Brain pericyte (primary cell): ENCODE results near the gene MOB3B.

Source experiments
- DNase-seq: peaks from one replicate; pipeline ENCODE4 v3.0.0-alpha.2; 2012; ENCODE audit warnings: low read depth, low spot score

Gene MOB3B

DNA sequence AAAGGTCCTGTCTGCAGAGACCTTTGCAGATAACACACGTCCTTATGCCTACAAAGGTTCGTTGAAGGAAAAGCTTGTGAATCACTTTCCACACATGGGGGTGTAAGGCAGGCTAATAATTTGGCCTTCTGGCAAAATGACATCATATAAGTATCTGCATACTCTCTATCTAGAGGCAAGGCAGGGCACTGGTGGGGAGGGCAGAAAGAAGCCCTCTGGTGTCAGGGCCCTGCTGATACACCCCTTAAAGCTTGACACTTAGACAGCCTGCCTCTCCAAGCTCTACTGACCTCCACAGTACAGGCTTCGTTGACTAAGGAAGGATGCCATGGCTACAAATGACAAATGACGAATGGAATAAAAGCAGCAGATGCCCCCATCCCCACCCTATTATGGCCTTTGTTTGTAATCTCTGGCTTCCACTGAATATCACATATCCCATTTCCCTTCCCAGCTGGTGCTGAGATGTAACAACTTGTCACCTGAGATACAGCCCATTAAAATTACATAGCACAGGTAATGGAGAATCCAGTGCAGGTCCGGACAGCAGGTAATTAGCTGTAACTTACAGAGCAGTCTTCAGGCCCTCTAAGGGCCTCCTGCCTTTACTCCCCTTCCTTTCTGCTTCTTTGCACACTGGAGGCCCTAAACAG is 82.5 kb downstream of the MOB3B start:
- DNase-seq: no peak

DNA sequence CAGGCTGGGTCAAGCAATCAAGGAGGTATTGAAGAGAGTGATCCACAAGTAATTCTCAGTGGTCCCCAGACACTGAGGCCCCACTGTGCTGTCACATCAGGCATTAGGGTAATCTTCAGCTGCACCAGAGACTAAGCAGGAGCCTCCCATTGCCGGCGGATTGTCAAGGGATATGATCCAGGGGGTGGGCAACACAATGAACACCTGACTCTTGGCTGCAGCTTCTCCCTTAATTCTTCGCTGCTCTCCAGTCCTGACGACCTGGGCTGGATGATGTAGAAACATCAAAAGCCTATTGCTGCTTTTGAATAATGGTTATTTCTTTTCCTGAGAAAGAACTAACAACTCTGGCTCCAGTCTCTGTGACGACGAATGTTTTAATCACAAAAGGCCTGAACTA is 83.9 kb downstream of the MOB3B start:
- DNase-seq: no peak

DNA sequence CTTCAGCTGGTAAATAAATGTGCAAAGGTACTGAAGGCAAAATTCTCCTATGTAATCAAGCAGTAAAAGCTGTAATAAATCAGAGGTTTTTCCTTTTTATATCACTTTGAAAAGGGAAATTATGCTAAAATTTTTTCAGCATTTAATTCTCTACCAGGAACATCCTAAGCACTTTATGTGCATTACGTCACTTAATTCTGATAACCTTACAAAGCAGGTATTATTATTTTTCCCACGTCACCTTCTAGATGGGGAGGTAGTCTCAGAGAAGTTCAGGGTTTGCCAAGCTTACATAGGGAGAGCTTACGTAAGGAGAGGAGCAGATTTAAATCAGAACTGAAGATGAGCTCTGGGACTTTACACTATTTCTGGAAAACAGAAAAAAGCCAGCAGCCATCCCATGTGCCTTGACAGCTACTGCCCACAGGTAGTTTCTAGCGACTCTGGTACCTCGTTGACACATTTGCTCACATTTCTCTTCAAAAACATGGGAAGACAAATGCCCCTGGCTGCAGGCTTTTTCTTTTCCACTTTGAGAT is 84.5 kb downstream of the MOB3B start:
- DNase-seq: no peak

DNA sequence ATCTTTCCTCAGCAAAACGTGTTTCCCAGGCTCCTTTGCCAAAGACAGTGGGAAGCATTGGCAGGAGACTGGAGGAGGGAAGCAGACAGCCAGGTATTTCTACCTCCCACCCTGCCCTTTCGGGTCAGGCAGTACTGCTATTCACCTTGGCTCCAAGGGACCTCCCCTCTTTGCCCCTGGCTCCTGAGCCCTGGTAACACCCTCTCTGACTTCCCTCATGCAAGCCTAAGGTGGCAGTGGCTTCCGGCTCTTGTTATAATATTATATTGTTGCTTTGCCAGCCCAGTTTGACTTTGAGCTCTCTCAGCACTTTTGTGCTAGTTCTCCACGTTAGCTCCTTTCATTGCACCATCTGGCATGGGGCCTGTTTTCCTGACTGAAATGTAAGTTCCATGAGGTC is 87.2 kb downstream of the MOB3B start:
- no peak for DNase-seq

DNA sequence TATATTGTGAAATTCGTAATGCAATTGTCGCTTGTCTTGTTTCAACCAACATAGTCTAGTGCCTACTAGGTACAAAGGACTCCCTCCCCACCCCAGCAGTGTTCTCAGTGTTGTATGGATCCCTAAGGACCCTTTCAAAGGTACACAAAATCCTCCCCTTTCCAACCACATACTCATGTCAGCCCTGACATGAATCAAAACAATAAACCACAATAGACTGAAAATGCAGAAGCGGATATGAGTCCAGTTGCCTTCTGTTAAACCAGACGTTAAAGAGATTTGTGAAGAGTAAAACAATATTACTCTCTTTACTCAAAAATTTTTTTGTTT is 87.9 kb downstream of the MOB3B start:
- DNase-seq: no peak

DNA sequence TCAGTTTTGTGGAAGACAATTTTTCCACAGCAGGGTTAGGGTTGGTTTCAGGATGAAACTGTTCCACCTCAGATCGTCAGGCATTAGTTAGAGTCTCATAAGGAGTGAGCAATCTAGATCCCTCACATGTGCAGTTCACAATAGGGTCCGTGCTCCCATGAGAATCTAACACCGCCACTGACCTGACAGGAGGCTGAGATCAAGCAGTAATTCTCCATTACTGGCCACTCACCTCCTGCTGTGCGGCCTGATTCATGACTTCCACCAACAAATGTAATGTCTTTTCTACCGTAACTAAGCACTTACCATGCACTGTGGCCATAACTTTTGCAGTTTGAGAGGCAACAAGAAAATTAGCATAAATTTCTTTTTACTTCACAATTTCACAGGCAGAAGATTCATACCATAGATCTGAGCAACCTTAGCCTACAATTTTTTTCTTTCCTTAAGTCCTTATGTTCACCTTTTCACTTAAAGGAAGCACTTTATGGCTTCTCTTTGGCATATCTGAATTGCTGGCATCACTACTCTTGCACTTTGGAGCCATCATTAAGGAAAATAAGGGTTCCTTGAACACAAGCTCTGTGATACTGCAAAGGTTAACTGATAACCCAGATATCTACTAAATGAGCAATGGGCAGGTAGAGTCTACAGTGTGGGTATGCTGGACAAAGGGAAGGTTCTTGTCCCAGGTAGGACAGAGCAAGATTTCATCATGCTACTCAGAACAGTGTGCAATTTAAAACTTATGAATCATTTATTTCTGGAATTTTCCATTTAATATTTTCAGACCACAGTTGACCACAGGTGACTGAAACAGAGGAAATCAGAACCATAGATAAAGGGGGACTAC is 88.5 kb downstream of the MOB3B start:
- DNase-seq: no peak

DNA sequence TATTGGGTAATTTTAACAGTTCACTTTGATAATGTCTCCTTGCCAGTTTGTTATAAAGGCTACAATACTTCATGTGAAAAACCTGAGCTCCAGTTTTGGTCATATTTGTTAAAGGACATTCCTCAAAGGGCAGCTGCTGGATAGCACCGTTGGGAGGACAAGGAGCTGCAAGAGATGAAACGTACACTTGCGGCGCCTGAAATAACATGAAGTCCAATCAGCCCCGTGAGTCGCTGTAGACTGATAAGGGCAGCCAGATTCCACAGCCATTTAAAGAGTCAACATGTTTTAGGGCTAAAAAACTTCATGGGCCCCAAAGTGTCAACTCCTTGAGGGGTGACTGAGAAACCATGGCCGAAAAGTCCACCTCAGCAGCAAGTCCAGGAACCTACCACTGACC is 91.1 kb downstream of the MOB3B start:
- no peak for DNase-seq

DNA sequence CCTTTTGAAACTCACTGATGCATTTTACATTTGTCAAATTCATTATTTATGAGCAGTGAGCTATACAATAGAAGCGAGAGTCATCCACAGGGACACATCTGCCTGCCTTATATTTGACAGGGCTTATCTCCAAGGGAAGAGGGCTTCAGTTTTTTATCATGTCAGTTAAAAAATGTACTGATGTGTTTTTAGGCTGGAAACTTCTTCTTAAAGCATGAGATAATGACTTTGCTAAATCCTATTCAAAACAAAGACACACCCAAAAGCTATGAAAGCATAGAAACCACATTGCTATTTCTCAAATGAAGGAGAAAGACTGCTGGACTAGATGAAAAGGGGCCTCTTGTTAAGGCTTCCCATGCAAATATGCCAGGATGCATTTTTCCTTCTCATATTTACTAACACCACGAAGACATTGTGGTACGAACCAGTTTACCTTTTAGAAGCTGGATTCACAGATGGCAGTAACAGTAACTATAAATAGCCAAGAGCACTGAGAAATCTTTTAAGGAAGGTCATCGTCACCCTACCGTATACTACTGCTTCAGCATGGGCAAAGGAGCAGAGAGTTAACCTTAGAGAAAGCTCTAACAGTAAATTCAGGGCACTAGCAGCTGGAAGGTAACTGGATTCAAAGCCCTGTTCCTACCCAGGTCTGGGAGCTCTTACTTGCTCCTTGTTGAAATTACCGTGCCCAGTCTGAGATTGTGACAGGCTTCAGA is 91.8 kb downstream of the MOB3B start:
- no peak for DNase-seq

DNA sequence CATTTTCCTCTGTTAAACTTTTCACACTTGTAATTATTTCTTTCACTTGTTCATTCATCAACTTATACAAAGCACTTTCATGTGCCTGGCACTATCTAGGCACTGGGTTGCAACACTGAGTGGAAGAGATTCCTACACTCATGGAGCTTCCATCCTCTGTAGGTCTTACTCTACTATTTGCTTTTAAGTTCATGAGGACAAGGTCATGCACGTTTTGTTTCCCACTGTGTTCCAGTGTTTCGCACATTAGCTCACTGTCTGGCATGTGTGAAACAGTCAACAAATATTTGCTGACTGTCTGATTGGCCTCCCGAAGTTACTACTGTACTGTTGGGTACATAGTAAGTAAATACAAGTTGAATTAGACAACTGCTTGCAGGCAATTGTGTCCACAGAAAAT is 93.4 kb downstream of the MOB3B start:
- DNase-seq: no peak

DNA sequence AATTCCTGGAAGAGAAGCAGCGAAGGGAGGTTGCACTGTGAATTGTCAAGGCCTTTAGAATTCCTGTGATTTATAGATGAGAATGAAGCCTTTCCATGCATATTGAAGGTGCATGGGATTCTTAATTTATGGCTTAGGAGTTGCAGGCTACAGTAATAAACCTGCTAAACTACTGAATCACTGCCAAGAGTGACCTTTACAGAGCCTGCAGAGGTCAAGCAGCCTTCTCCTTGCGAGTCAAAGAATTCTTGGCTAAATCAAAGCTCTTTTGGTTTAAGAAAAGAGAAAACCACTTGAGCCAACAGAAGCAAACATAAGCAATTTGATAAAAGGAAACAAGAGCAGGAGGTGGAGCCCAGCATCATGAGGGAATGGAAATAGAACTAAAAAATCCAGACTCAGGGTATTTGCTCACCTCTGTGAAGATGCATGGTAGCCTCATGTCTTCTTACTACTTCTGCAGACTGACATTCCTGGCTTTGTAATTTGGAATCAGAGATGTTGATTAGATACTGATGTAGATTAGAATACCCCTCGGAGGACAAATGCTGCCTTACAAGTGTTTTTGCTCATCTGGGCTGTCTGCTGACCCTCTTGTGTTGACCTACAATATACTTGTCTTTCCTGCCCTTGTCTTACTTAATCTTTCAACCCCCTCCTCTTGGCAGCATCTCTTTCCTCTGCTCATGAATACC is 95.8 kb downstream of the MOB3B start:
- DNase-seq: no peak

DNA sequence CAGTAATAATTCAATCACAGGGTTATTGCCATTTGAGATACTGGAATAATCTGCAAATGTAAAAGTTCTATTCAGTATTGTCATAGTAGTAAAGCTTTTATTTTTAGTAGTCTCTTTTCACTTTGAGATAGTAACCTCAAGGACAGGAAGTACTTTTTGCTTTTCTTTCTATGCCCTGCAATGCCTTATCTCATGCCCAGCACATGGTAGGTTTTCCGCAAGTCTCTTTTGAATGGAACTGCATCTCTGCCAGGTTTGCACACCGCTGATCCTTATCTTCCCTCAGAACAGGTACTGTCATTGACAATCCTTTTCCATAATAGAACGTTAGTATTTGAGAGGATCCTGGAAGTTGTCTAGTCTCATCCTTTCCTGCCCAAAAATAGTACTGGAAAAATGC is 97.3 kb downstream of the MOB3B start:
- no peak for DNase-seq

DNA sequence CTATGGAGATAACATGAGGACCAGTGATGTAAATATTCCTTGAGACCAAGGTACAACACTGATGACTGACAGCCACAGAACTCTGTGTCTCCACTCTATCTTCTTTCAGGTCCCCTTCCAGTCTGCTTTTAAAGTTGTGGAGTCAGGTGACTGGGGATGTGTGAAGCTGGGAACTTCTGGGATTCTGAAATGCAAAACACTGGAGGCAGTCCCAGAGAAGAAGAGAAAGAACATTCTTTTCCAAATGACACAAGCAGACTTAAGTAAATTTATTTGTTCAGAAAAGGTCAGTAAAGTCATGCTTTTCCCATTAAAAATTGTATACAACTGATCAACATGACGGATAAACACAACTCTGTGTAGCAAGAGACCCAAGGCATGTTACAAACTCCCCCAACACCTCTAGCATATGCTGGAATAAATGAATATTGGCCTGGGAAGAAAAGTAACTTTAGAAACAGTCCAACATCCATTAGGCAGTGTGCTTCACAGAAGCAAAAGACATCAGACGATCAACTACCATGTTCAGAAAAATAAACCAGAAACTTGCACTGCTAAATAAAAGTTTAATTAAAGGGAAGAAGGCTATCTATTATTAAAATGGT is 98.0 kb downstream of the MOB3B start:
- DNase-seq: no peak

DNA sequence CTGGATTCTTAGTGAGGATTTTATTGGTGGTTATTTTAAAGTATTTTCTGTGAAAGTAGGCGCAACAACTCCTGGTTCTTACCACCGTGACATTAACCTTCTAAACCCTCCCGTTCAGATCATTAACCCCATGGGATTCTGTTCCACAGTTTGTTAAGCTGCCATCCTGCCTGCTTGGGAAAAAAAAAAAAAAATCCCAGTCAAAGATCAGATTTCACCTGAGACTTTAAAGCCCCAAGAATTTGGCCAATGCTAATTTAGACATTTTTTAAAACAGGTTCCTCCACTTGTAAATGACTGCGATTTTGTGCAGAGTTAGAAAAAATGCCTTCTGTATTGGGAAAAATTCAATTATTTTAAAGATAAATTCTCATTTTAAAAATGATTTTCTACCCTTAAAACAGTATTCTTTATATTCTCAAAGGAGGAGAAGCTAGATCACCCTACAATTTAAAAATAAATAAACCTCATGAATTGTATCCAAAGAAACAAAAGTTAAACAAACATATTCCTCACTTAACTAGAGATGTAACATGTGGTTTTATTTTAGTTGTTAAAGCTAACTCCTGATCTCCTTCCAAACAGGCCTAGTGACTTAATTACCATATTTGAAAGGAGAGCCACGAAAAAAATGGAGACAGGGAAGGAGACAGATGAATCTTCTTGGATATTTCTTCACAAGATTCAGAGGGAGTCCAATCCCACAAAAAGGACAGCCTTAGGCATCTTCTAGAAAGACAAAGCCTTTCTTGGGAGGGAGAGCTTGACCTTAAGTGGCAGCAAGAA is 98.7 kb downstream of the MOB3B start:
- DNase-seq: no peak

DNA sequence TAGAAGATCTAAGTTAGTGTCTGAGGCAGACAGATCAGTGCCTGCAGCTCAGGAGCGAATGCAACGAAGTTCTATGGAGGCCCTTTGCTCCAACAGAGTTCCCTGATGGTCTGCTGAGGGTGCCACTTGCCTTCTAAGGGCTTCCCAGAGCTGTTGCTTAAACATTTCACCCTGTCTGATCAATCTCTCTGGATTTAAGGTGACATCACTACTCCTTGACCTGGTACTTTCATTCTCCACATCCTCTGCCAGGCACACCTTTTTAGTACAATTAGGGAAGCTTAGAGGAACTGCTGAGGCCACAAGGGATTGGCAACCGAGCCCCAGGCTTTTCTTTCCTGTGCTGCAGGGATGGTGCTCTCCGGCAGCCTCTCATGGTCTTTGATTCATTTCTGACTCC is 99.7 kb downstream of the MOB3B start:
- DNase-seq: no peak

DNA sequence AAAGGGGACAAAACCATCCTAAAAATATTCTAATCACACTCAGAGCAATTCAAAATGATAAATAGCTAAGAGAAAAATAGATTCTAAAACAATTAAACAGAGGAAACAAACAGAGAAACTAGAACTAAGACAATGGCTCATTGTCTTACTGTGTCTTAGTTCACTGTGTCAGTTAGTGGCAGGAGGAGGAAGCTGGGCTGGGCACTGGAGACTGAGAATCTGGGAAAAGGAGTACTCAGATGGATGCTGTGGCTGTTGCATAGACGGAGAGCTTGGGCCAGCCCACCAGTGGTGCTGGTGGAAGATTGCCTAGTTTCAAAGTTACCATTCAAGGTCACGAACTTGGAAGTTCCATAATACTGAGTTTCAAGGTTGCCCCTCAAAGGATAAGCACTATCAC is 100.2 kb downstream of the MOB3B start:
- no peak for DNase-seq

DNA sequence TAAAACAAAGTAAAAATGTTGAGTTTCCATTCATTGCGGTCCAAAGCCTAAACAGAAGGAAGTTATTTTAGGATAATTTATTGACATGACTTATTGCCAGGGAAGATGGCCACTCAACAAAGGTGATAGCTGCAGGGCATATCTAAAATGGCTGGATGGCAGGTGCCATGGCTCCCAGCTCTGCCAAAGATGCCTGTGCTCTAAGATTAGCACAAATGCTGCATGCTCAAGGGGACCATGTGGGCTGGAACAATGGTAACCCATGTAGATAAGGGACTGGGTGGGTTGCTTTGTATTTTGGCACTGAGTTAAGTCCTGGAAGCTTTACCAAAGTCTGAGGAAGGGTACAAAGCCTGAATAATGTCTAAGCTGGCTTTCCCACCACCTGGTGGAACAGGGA is 101.1 kb downstream of the MOB3B start:
- no peak for DNase-seq

DNA sequence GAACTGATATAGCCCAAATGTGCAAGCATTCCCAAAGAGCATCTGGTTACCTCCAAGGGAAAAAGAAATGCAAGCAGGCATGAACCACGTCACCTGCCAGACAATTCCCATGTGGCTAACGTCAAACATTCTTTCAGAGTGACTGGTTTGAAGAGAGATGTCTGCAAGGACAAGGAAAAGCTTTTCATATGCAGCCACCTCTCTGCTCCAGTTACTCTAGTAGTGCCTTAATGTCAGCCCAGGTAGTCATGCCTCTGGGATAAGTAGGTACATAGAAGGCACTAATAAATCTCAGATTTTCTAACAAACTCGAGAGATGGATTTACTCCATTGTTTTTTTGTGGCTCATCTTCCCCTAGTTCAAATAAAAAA is 102.4 kb downstream of the MOB3B start:
- no peak for DNase-seq

DNA sequence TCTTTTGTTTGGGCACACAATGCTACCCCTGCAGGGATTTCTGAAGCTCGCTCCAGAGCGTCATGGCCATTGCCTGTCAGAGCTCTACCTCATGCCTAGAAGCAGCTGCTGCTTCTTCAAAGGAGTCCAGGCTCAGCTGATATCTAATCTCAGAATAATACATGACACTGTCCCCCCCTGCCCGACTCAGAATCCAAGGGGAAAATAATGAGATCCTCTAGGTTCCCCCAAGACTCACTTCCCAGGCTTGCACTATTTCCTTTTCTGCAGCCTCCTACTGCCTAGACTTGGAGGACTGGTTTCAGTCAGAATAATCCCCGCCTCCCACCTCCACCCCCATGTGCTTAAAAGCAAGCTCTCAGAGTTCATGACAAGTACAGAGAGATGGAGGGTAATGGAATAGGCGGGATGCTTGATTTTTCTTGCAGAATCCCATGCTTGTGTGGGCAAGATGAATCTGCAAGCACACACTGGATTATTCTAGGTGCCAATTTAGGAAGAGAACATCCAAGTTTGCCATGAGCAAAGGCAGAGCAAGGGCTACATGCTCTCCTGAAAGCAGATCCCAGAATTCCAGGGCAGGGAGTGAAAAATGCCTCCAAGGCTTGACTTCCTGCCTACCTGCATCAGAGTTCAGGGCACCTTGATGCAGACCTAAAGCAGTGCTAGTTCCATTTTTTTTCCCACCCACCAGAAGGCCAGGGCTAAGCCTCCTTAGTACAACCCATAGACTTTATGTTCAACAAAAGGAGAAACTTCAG is 102.9 kb downstream of the MOB3B start:
- DNase-seq: no peak

DNA sequence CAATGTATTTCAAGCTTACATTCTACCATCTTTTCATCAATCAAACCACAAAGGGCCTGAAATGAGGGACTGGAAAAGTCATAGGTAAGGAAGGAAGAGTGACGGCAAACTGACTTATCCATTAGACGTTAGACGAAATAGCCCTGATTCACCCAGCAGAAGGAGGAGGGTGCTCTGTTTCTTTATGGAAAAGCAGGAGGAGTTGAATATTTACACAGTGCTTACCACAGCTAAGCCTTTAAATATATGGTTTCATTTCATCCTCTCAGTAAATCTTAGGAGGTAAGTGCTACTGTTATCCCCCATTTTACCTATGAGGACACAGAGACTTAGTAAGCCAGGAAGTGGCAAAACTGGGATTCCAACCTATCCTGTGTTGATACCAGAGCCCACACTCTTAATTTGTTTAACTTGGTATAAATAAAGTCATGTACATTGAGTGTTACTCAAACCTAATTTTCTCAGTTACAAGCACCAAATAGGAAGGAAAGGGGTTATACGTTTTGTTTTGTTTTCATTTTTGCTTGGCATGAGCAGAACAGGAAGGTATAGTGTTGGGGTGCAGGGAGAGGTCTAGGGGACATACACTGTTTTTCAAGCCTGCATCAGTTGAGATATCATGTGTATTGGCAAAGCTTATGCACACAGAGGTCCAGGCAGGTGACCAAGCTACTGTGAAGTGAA is 103.6 kb downstream of the MOB3B start:
- DNase-seq: no peak
